ENCODE results near the gene TMEM132D.
A peak's percentile ranks its signal among the peaks of the same experiment; 100 is the strongest.
"Not testable (repeated sequence)": the region's sequence is repeated elsewhere in the genome, so short reads cannot be mapped to it uniquely, and the experiment has no call there.

The TMEM132D gene

DNA sequence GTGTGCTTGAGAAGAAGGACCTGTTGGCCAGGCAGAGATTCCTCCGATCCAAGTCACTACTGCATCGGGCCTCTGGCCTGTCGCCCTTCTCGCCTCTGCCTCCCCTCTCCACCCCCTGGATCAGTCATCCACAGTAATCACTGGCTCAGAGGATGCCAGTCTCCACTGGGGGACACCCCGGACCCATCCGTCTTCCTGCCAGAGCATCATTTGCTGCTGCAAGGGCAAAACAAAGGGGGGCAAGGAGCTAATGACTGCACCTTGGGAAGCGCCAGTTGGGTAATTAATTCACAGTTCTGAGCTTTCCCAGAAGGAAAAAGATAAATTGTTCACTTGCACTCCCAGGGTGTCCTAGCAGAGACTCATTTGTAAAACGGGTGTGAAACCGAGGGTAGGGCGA, 835.1 kb downstream of the TMEM132D start:
- DNase-seq (ENCODE audit: low spot score), result no peak
- TF ChIP-seq, protein P1, sequence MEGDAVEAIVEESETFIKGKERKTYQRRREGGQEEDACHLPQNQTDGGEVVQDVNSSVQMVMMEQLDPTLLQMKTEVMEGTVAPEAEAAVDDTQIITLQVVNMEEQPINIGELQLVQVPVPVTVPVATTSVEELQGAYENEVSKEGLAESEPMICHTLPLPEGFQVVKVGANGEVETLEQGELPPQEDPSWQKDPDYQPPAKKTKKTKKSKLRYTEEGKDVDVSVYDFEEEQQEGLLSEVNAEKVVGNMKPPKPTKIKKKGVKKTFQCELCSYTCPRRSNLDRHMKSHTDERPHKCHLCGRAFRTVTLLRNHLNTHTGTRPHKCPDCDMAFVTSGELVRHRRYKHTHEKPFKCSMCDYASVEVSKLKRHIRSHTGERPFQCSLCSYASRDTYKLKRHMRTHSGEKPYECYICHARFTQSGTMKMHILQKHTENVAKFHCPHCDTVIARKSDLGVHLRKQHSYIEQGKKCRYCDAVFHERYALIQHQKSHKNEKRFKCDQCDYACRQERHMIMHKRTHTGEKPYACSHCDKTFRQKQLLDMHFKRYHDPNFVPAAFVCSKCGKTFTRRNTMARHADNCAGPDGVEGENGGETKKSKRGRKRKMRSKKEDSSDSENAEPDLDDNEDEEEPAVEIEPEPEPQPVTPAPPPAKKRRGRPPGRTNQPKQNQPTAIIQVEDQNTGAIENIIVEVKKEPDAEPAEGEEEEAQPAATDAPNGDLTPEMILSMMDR (IDR thresholded peaks at IDR 0.05; ENCODE audit: extremely low read depth, missing control alignments), result no peak

DNA sequence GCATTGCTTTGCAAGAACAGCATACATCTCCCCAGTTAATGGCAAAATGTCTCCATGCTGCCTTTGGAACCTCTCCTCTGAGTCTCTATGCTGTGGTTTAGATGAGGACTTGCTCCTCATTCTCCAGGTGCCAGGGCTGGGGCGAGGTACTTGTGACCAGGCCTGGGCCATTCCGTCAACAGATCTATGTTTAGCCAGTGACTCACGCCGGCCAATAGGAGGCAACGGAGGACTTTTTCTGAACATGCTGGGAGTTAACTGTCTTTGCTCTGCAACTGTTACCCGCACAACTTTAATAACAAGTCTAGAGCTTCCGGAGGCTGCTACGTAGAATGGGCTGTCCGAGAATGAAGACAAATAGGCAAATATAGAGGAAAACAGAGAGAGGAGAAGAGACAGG, 836.3 kb downstream of the TMEM132D start:
- TF ChIP-seq, protein P1 (IDR thresholded peaks at IDR 0.05; ENCODE audit: extremely low read depth, missing control alignments), result no peak
- no peak for DNase-seq (ENCODE audit: low spot score)

DNA sequence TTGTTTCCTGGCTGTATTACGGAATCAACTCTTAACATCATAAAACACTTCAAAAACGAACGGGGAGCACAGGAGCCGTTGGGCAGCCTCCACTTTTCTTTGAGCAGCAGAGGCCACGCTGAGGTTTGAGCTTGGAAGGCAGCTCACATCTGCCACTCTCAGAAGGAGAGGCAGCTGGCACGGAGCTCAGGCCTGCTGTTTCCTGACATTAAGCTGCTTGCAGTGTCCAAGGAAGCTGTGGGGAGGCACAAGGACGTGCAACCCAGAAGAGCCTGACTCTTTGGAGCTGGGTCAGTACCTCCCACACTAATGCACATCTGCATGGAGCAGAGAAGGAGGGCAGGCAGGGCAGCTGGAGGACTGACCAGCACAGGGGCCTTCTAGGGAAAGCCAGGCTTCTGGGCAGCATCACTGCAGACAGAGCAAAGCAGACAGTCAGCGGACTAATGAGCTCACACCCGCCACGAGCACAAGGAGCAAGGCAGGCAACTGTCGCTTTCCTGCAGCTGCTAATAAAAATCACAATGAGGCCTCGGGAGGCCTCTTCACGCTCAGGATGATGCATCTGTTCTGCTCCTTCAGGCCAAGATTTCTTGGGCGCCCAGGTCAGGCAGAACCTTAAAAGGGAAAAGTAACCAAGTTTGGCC, 839.5 kb downstream of the TMEM132D start:
- no peak for DNase-seq (ENCODE audit: low spot score)
- TF ChIP-seq, protein P1 (IDR thresholded peaks at IDR 0.05; ENCODE audit: extremely low read depth, missing control alignments), result no peak

DNA sequence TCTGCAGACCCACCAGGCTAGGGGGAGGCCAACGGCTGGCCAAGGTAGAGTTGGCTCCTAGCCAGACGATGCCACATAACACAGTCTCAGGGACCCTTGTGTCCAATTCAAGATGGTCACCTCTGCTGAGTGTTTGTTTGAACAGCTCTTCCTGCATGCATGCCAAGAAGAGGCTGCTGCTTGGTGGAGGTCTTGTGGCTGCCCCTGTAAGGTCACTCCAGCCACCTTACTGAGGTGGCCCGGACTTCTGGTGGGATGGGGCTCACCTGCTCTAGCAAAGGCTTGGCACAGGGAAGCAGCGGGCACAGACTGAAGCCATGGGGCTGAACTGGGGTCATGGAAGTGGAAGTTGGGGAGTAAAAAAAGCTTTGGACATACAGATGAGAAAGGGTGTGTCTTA, 840.2 kb downstream of the TMEM132D start:
- no peak for DNase-seq (ENCODE audit: low spot score)
- TF ChIP-seq, protein P1 (IDR thresholded peaks at IDR 0.05; ENCODE audit: extremely low read depth, missing control alignments), result no peak

DNA sequence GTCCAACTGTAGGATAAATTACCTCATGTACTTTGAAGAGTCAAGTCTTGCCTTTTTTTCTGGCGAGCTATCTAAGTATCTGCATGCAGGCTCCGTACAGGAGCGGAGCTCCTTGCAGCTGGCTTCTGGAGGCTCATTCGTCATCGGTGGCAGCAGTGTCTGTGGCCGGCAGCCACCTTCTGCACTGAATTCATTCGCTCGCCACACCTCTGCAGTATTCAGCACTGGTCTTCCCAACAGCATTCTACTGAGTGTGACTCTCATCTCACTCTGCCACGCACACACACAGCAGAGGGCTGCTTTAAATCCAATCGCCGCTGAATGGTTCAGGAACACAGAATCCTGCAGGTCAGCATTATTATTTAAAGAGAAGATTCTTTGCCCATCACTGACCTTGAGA, 850.6 kb downstream of the TMEM132D start:
- TF ChIP-seq, protein P1 (IDR thresholded peaks at IDR 0.05; ENCODE audit: extremely low read depth, missing control alignments), result no peak
- DNase-seq (ENCODE audit: low spot score), result no peak

DNA sequence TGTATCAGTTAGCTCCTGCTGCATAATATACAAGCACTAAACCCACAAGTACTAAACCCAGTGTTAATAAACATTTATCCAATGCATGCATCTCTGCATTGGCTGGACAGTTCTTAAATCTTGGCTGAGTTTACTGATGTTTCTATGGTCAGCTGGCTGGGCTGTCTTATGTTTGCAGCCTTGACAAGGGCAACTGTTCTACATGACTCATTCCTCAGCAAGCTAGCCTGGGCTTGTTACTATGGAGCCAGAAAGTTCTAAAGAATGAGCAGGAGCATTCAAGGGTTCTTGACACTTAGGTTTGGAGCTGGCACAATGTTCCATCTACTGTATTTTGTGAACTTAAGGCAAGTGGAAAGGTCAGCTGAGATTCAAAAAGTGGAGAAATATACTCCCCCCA, 851.5 kb downstream of the TMEM132D start:
- DNase-seq (ENCODE audit: low spot score), result no peak
- TF ChIP-seq, protein P1 (IDR thresholded peaks at IDR 0.05; ENCODE audit: extremely low read depth, missing control alignments), result no peak

DNA sequence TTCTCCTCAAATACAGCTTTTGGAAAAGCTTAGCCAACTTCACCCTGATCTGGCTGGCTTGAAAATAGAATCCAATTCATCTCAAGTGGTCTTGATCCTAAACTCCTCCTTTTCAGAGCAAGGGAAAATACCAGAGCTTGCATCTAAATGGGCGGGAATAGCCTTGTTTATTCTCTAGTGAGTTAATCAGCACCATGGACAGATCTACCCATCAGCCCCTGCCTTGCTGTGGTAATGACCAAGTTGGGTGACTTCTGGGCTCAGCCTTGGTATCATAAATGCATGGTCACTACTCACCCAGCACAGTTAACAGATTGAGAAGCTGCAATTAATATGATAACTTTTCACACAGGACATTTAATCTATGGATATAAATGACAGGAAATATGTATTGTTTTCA, 853.9 kb downstream of the TMEM132D start:
- peak; percentile 28 for DNase-seq (ENCODE audit: low spot score)
- TF ChIP-seq, protein P1 (IDR thresholded peaks at IDR 0.05; ENCODE audit: extremely low read depth, missing control alignments), result no peak

DNA sequence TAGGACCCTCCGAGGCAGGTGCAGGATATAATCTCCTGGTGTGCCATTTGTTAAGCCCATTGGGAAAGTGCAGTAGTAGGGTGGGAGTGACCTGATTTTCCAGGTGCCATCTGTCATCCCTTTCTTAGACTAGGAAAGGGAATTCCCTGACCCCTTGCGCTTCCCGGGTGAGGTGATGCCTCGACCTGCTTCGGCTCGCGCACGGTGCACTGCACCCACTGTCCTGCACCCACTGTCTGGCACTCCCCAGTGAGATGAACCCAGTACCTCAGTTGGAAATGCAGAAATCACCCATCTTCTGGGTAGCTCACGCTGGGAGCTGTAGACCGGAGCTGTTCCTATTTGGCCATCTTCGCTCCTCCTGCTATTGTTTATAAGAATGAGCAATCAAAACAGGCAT, 860.5 kb downstream of the TMEM132D start:
- DNase-seq (ENCODE audit: low spot score), result not testable (repeated sequence)

All from GM20000 (cell line).